ENCODE results near the gene ANKRD53.

- TF ChIP-seq, protein P1, sequence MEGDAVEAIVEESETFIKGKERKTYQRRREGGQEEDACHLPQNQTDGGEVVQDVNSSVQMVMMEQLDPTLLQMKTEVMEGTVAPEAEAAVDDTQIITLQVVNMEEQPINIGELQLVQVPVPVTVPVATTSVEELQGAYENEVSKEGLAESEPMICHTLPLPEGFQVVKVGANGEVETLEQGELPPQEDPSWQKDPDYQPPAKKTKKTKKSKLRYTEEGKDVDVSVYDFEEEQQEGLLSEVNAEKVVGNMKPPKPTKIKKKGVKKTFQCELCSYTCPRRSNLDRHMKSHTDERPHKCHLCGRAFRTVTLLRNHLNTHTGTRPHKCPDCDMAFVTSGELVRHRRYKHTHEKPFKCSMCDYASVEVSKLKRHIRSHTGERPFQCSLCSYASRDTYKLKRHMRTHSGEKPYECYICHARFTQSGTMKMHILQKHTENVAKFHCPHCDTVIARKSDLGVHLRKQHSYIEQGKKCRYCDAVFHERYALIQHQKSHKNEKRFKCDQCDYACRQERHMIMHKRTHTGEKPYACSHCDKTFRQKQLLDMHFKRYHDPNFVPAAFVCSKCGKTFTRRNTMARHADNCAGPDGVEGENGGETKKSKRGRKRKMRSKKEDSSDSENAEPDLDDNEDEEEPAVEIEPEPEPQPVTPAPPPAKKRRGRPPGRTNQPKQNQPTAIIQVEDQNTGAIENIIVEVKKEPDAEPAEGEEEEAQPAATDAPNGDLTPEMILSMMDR (IDR thresholded peaks at IDR 0.05): no peak
- TF ChIP-seq POLR2A (IDR thresholded peaks at IDR 0.05) (no peak), POLR2AphosphoS5 (IDR thresholded peaks at IDR 0.05) (no peak), EP300 (IDR thresholded peaks at IDR 0.05) (no peak)
These were observed 41.2 kb upstream of the ANKRD53 start for GRCh38 chr2:70936979-70937811.

Data from upper lobe of left lung (tissue), 4 donors.